Right hindlimb (tissue), 1 donor: ENCODE results near the gene RASGRP2.

ENCODE experiments used
- DNase-seq: peaks from one replicate; pipeline ENCODE4 v3.0.0-alpha.2; 2018

The RASGRP2 gene

GRCh38 chr11:64739871-64740270 lies 4.1 kb downstream of the RASGRP2 start:
- no peak for DNase-seq

- no peak for DNase-seq
Measured at GRCh38 chr11:64736654-64737053, 7.3 kb downstream of the RASGRP2 start.

- DNase-seq = no peak
Measured at GRCh38 chr11:64735725-64736259, 8.2 kb downstream of the RASGRP2 start.

- DNase-seq = no peak
Measured at GRCh38 chr11:64734811-64735724, 8.9 kb downstream of the RASGRP2 start.

- no peak for DNase-seq
Measured at GRCh38 chr11:64731601-64732000, 12.3 kb downstream of the RASGRP2 start.

GRCh38 chr11:64729851-64730382 lies 14.0 kb downstream of the RASGRP2 start:
- DNase-seq = no peak

GRCh38 chr11:64728757-64729365 lies 15.1 kb downstream of the RASGRP2 start:
- no peak for DNase-seq

- DNase-seq = no peak
Measured at GRCh38 chr11:64726867-64727530, 16.9 kb downstream of the RASGRP2 start.

- no peak for DNase-seq
Measured at GRCh38 chr11:64726211-64726641, 17.7 kb downstream of the RASGRP2 start.

GRCh38 chr11:64724863-64725532 lies 18.9 kb downstream of the RASGRP2 start:
- no peak for DNase-seq

- DNase-seq = no peak
Measured at GRCh38 chr11:64723907-64724862, 19.8 kb downstream of the RASGRP2 start.

GRCh38 chr11:64723117-64723906 lies 20.6 kb downstream of the RASGRP2 start, which contains the start of gene NRXN2:
NRXN2 (minus strand) TSS chr11:64723197; CDS start chr11:64713699, 9,498 bp downstream.
- peak; percentile 88 for DNase-seq

- DNase-seq = no peak
Measured at GRCh38 chr11:64722141-64723065, 21.5 kb downstream of the RASGRP2 start.

- no peak for DNase-seq
Measured at GRCh38 chr11:64721359-64721699, 22.6 kb downstream of the RASGRP2 start.

- DNase-seq = no peak
Measured at GRCh38 chr11:64720640-64721358, 23.1 kb downstream of the RASGRP2 start.

GRCh38 chr11:64720167-64720566 lies 23.8 kb downstream of the RASGRP2 start:
- DNase-seq = no peak

GRCh38 chr11:64719406-64719805 lies 24.5 kb downstream of the RASGRP2 start:
- no peak for DNase-seq

GRCh38 chr11:64718780-64719124 lies 25.2 kb downstream of the RASGRP2 start:
- DNase-seq = no peak
